GM08714 (cell line): ENCODE results near the gene DLX1.

ENCODE experiments used
- H3K4me3 ChIP-seq: fragments of 200-500 bp; sonication (Bioruptor generic); 2 replicates; pipeline ENCODE4 v1.5.1; 2014; ENCODE audit warnings: mild to moderate bottlenecking, low read length, inconsistent platforms
- ZNF274 ChIP-seq: IDR thresholded peaks from 2 replicates; pipeline ENCODE4 v1.6.1; 2012; ENCODE audit warnings: mild to moderate bottlenecking, low read depth, low read length

The DLX1 gene

DNA sequence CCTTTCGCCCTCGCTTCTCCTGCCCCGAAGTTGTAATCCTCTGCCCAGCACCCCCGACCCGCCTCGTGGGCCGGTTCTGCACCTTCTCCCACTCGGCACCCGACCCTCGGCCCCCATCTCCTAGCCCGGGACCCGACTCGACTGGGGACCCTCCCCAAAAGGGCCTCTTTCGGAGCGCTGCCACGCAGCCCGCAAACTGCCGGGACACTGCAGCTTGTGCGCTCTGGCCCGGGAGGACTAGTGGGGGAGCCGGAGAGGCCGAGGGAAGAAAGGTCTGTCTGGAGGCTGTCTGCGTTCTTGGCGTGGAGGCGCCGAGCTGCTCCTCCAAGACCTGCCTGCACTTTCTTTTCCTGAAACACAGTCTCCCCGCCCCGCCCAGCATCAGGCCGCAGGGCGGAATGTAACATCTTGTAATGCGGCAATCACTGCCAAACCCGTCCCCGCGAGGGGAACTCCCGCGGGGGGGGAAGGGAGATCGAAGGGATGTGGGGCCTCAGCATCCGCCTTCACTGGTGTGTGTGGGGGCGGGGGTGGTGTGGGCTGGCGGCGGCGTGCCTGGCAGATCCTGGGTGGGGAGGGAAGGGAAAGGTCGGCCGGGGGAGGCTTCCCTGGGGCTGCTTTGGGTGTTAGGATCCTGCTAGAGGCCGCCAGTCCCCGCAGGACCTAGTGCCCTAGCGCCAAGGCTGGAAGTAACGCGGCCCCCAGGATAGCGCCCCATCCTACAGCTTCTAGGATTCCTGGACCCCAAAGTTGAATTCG lies 10.0 kb downstream of the DLX1 start:
- no peak for TF ChIP-seq ZNF274
- peak overlapping the region; percentile 47 for H3K4me3 ChIP-seq

DNA sequence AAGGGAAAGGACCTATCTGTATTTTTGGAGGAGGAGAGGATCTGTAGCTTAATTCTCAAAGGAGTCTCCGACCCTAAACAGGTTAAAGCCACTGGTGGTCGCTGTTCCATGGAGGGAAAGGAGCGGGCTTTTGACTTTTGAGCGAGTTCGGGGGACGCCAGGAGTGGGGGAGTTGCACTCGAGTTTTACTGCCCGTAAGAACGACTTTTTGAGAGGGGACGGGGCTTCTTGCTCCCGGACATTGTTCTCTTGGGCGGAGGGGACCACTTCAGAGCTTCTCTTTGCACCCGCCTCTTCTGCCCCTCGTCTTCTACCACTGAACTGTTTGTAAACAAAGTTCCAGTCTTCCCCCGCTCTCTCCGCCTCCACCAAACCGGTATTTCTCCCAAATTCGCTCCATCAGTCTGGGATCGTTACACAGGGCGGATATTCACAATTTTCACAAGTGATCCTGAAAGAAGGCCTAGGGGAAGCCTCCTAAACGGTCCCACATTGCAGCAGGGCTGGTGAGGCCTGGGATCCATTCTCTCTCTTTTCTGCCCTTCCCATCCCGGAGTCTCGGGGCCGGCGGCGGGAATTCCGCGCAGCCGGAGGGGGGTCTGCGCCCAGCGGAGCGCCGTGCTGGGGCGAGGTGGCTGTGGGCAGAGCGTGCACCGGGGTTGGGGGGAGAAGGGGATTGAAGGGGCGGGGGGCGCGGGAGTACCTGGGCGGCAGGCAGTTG lies 10.8 kb downstream of the DLX1 start:
- no peak for TF ChIP-seq ZNF274
- H3K4me3 ChIP-seq, result peak overlapping the region; percentile 2; the same call in 1 of the 2 replicates

GRCh38 chr2:172096626-172097547 lies 11.6 kb downstream of the DLX1 start:
- no peak for TF ChIP-seq ZNF274
- H3K4me3 ChIP-seq, result peak overlapping the region; percentile 7; the same call in 1 of the 2 replicates

- no peak overlapping the region for H3K4me3 ChIP-seq
- no peak for TF ChIP-seq ZNF274
Observed at GRCh38 chr2:172097557-172098131, 12.3 kb downstream of the DLX1 start.

- H3K4me3 ChIP-seq, result no peak overlapping the region
- no peak for TF ChIP-seq ZNF274
Observed at GRCh38 chr2:172098287-172098649, 13.0 kb downstream of the DLX1 start.

GRCh38 chr2:172098650-172099471 lies 13.6 kb downstream of the DLX1 start:
- H3K4me3 ChIP-seq, result no peak overlapping the region; the same call in 1 of the 2 replicates
- no peak for TF ChIP-seq ZNF274

GRCh38 chr2:172099472-172100079 lies 14.3 kb downstream of the DLX1 start:
- no peak for TF ChIP-seq ZNF274
- no peak overlapping the region for H3K4me3 ChIP-seq

DNA sequence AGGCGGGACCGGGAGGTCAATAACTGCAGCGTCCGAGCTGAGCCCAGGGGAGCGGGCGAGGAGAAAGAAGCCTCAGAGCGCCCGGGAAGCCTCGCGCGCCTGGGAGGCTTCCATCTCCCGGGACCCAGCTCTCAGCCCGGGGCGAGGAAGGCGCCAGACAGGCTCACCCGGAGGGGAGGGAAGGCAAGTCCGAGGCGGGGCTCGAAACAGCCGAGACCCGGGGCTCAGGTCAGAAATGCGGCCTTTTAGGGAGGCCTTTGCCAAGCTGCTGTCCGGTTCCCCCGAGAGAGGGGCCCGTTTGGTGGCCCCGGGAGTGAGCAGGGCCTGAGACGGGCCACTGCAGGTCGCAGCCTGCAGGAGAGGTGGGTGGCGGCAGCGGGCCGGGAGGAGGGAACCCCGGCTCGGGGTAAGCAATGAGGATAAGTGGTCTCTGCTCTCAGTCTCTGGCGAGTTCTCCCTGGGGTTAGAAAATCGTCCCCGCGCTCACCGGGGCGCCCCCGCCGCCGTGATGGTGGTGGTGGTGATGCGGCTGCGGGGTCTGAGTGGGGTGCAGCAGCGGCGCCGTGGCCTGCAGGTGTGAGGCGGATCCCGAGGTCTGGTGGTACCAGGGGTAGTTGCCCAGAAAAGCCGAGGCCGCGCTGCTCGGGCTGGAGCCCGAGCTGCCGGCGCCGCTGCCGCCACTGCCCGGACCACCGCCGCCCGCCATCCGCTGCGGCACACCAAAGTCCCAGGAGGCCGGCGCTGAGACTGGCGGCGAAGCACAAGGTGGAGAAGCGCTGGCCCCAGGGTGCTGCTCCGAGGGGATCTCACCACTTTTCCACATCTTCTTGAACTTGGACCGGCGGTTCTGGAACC lies 15.0 kb downstream of the DLX1 start:
- no peak for TF ChIP-seq ZNF274
- H3K4me3 ChIP-seq, result no peak overlapping the region; the same call in 1 of the 2 replicates

- H3K4me3 ChIP-seq, result peak overlapping the region; percentile 56; the same call in 1 of the 2 replicates
- TF ChIP-seq ZNF274, result no peak
Observed at GRCh38 chr2:172100935-172101820, 15.9 kb downstream of the DLX1 start.

DNA sequence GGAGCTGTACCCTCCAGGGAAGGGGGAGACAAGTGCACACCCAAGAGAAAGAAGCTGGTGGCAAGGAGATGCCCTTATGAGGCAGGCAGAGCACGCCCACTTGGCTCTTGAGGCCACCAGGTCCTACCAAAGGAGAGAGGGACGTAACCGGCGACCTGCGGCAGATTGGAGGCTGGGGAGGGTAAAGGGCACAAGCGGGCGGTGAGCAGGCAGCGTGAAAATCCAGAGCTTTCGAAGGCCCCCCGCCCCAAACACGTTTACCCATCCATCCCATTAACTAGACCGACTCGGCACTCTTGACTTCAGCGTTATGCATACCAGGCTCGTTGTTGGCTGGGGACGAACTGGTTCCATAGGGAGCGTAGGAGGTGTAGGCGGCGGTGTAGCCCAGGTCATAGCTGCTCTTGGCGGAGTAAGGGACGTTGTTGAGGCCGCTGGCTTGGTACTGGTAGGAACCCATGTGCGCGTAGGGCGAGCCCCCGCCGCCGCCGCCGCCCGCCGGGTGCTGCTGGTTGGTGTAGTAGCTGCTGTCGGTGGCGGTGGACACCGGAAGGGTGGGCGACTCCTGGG lies 16.6 kb downstream of the DLX1 start:
- no peak for TF ChIP-seq ZNF274
- H3K4me3 ChIP-seq, result peak overlapping the region; percentile 56; the same call in 1 of the 2 replicates
